HG02970 (cell line): ENCODE data around the gene EIF6.

Source experiments
- ATAC-seq: cut with Tn5 transposase; IDR thresholded peaks from one replicate; pipeline ENCODE4 v1.9.1; 2021; ENCODE audit warnings: mild to moderate bottlenecking, moderate library complexity, moderate number of reproducible peaks; ENCODE audit not compliant: unreplicated experiment, low FRiP score

The EIF6 gene

DNA sequence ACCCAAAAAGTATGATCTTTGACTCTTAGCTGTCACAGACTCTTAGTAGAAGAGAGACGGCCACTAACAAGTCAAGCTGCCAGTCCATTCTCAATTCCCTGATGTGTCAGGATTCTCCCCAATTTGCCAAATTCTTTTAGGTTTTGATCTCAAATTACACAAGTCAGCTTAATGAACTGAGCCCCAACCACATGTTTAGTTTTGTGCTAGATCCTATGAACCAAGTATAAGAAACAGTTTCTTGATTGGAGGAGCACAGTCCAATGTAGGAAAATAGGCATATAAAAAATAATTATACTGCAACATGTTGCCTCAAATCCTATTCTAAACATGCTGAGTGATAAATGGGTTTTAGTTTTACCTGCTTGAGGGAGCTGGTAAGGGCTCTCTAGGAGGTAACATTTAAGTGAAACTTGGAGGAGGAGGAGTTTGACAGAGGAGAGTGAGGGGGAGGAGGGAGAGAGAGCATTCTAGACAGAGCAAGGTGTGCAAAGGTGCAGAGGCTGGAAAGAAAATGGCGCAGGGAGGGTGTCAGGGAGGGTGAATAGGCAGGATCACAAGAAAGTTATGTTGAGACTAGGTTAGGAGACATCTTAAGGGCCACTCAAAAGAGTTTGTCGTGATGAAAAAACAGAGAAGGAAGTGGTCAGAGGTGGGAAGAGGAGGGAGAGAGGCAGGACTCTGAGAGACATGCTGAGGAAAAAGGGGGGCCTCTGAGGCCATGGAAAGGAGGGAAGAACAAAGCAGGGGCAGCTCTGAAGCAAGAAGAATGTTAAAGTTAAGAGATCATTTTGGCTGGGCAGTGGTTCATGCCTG is 30.5 kb upstream of the EIF6 start:
- no peak for ATAC-seq

DNA sequence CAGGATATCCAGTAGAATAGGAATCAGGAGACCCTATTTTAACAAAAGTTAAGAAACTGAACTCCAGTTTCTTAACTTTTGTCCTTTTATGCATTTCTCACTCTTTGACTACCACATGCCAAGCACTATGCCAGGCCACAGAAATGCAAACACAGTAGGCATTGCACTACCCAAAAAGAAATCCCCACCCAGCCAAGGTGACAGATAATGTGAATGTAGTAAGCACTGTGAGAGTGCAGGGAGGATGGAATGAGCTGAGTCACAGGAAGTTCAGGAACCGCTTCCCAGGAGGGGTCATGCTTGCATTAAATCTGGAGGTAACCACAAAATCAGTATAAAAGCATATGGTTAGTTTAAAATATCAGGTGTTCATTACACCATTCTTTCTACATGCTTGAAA is 27.7 kb upstream of the EIF6 start:
- no peak for ATAC-seq

DNA sequence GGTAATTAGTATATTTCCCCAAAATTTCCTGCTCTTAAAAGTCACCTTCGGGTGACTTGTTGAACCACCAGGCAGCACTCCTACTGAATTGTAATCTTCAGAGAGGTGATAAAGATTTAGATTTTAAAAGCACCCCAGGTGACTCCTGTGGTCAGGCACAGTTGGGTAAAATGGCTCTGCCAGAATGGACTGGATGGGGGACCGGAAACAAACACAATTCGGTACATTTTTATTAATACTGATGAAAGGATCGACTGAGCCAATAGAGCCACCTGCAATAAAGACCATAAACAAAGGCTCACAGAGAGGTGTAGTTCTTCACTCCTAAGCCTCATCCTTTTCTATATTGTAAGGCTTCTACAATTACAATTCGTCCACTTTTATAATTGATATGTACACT is 27.2 kb upstream of the EIF6 start:
- no peak for ATAC-seq

DNA sequence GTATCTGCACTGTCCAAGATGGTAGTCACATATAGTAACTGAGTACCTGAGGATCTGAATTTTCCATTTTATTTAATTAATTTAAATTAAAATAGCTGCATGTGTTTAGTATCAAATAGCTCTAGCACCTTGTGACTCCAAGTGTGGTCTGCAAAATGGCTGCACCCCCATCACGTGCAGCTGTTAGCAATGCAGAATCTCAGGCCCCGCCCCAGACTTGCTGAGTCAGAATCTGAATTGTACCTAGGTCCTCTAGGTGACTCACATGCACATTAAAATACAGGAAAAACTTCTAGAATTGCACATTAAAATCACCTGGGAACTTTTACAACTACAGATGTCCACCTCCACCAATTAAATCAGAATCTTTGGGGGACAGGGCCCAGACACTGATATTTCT is 26.8 kb upstream of the EIF6 start:
- ATAC-seq: no peak

DNA sequence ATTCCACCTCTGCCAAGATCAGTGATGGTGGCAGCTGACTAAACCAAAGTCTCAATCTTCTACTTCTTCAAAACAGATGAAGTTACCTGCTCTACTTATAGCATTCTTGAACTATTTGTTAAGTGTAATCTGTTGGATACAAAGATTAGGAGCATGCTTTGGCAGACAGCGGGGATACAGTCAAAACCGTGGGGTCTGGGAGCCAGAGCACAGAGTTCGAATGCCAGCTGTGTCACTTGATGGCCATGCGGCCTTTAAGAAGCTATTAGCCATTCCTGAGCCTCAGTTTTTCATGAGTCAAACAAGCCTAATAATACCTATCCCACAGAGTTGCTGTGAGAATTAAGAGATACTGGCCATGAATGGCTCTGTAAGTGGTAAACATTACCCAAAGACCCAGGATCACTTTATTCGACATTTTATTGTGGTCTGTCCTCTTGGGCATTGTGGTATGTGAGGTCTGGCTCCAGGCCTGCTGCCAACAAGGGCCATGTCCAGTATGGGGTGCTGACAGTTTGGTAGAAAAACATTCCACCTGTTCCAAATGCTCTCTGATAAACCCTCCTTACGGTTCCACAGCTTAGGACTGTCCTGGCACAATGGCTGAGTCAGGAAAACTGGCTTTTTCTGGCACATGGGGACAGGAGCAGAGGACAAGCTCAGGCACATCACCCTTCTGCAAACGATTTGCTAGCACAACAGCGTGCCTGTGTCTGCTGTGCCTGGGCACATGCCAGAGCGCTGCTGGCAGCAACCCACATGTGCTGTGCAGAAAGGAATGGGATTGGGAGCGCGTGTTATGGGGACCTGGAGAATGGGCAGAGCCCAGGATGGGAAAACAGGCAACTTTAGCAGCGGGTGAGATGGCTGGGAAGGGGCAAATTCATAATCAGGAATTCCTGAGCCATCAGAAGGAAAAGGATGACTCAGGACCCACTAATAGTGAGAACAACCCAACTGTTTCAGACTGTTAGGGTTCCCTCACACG is 23.4 kb upstream of the EIF6 start:
- ATAC-seq: no peak

DNA sequence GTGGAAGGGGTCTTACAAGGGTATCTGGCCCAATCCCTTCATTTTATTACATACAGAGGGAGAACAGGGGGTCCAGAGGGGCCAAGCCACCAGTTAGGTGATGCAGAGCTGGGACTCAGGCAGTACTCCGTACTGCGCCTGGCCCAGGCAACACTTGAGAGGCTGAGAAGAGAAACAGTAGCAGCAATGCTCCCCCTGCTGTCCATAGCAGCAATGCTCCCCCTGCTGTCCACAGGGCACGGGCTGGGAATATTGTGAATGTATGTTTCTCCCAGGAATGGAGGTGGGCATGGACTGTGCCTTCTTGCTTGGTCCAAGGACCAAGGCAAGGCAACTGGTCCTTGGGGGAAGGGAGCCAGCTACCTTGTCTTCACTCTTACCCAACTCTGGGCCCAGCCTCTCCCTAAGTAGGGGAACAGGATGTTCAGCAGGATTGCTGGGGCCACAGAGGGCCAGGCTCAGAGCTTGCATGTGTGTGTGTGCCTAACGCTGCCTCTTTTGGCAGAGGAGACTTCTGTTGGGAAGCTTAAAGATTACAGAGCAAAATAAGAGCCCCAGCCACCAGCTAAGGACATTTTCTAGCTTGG is 22.5 kb upstream of the EIF6 start:
- ATAC-seq: no peak

DNA sequence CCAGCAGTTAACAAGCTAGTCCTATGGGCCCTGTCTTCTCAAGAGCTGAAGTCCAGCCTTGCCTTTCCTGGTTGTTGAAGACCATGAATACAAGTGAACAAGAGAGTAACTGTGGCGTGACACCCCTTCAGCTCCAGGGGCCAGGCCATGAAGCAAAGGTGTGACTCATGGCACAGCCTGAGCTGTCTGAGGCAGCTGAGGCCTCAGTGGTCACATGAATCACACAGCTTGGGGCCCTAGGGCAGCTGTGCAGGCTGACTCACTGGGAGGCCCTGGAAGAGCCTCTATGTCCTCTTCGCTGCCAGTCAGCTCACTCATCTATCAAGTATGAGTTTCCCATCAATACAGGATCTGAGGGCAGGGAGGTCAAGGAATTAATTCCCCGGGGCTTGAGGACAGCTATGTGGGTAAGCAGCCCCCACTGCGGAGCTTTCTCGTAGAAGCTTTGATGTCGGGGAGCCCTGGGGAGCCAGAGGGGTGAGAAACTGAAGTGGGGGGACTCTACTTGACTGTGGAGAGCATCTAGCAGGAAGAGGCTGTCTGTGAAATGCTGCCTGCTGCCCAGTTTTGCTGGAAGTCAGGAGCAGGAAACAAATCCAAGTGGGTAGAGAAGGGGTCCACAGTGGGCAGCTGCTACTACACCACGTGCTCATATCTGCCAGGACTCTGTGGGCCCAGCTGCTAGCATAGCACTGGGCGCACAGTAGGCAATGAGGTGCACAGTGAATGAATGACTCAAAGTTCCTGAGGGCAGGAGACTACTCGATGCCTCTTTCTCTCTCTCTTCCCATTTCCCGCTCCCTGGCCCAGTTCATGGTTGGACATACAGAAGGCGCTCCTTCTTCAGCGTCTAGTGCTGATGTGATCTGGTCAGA is 21.3 kb upstream of the EIF6 start:
- no peak for ATAC-seq

DNA sequence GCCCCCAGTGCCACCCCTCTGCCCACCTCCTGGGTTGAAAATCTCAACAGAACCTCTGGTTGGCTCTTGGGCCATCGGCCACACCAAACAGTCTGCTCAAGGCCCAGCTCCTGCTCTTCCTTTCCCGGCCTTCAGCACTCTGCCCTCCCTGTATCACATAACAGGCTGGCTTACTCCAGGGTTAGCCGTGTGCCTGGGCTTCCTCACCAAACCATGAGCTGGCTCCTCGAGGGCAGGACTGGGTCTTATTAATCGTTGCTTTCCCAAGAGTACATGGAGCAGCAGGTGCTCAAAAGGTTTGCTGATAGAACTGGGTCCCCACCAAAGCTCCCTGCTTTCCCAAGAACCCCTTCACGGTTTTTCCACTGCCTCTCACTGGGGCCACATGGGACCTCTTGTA is 20.4 kb upstream of the EIF6 start:
- ATAC-seq: no peak

DNA sequence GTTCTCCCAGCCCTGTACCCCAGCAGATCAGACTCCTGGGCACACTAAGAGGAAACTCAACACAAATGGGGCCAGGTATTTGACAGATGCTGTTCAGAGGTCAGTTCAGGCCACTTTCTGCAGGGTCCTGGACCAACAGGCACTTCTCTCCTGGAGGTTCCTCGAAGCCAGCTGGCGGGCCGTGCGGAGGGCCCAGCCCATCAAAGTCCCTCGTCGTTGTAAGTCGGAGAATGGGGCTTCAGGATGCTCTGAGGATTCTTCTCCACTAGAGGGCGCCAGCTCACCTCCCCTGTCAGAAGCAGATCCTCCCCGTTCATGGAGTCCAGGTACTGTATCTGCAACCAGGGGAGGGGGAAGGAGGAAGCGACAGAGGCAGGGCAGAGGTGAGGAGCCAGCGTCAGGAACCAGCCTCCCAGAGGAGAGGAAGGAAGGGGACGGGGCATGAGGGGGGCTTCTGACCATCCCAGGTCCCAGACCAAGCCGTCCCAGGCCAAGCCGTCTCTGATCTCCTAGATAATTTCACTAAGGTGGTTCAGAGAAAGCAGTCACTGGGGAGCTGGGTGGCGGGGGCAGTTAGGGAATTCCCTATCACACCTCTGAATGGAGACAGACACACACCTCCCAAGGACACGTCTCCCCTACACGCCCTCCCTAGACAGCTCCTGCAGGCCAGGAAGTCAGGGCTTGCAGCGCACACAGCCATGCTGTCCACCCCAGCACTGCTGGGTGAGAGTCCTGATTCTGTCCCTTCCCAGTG is 19.3 kb upstream of the EIF6 start:
- no peak for ATAC-seq

DNA sequence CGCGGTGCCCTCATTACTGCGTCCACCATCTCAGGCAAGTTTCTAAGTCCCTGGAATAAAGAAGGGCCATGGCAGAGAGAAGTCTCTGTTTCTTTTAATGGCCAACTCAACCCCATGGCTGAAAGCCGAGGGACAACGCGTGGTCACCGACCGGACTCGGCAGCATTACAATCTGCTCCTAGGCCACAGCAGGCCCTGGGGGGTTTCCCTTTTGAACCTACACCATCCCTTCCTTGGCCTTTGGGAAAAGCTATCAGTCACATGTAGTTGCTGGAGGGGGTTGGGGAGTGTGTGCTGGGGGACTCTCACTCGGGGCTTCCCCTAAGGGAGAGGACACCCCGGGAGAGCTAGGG is 18.8 kb upstream of the EIF6 start:
- no peak for ATAC-seq

DNA sequence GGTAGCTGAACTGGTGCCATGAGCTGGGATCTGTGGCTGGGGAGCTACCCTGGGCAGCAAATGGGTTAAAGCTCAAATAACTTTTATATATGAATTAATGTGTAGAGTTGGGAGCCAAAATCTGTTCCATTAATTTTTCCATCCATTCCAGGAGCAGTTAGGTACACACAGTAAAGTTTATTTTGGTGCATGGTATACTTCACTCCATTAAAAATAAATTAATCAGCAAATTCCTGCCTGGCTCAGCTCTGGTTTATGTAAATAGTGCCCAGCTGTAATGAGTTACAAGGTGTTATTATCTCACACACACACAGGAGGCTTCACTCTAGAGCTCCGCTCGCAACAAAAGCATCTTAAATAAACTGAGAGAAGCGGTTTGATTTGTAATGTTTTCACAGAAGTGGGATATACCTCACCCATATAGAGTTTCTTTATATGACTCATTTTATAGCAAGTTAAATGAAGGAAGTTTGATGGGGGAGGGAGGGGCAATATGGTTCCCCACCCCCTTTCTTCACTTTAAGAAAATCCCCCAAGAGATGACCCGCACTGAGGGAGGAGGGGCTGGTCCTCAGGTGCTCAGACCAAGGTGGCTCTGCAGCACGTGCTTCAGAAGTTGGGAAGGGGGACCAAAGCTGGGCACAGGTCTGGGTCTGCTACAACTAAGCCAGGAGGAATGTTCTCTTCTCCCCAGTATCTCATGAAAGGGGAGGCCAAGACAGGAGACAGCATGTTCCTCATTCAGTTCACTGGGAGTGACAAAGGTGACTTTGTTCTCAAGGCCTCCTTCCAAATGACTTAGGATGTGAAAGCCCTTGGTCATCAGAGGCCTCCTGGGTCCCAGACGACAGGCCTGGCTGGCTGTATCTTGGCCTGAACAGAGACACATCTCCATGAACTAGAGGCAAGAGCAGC is 18.1 kb upstream of the EIF6 start:
- ATAC-seq: no peak

DNA sequence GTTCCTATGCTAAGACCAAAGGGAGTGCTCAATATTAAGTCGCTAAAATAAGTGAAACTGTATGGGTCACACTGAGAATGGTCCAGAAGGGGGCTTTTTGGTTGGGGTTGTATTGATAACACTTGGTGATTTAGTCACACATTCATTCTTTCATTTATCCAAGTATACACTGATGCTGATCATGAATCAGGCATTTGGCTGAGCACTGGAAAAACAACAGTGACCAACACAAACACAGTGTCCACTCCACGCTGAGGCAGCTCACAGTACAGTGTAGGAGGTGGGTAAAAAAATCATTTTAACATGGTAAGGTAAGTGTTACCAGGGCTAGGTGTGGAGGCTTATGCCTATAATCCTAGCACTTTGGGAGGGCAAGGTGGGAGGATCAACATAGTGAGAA is 16.9 kb upstream of the EIF6 start:
- ATAC-seq: no peak

DNA sequence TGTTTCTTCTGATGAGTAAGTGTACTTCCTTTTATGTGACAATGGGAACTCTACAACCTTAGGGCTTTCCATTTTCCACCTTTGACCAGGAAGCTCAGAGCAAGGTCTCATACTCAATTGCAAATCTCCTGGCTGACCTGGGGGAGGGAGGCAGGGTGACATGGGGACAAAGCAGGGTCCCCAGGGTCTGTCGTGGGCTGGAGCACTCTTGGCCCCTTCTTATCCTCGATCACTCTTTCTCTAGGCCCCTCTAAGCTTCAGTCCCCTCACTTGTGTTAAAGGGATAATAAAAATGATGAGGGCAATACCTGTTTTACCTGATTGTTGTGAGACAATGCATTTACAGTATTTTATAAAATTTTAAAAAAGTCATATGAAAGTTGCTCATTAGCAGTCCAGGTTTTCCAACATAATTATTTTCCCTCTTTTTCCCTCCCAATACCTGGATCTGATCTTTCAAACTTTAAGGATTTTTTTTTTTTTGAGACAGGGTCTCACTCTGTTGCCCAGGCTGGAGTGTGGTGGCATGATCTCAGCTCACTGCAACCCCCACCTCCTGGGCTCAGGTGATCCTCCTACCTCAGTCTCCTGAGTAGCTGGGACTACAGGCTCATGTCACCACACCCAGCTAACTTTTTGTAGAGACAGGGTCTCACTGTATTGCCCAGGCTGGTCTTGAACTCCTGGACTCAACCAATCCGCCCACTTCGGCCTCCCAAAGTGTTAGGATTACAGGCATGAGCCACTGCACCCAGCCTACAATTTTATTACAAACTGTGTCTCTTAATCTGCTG is 16.1 kb upstream of the EIF6 start:
- no peak for ATAC-seq

DNA sequence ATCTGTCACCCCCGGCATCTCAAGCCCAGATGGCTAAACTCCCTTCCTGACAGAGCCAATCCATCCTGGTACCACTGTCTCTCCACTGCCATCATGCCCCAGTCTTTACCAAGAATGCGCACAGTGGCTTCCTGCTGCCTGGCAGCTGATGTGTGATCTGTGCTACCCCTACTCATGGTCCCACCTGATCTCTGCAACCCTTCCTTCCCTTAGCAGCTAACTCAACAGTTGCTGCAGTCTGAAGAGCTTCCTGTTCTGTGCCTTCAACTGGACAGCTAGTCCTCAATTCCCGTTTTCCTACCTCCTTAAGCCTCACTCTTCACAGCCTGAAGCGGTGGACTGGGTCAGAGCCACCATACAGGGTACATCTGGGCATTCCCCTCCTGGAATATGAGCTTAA is 15.2 kb upstream of the EIF6 start:
- no peak for ATAC-seq

DNA sequence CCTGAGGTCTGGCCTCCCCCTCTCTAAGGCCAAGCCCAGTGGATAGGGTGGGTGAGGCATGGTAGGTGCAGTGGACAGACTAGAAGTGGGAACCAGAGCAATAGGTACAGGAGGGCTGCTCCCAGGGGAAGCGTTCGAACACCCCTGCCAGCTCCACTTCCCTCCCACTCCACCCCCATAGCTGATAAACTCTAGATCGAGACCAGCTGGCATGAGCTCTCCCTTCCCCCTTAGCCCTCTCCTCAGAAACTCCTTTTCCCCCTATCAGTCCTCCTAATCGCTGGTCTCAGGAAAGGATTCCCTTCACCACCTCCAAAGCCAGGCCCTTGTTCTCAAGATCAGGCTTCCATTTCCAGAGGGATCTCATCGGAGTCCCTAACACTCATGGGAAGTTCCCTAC is 13.7 kb upstream of the EIF6 start:
- no peak for ATAC-seq

DNA sequence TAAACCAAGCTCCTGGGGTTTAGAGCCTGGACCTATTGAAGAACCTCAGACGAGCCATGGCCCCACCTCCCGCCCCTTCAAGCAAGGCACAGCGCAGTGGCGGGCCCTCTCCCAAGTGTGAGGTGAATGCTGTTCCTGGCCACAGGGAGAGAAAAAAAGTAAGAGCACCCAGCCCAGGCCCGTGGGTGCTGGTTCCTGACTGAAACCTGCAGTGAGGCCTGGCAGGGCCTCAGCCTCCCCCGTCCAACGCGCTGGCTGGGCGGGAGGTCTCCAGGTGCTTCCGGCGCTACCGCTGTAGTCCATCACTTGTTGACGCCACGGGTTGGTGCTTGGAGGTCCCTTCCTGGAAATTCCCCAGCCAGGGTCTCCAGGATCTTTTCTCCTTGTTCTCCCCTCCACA is 13.2 kb upstream of the EIF6 start:
- no peak for ATAC-seq

DNA sequence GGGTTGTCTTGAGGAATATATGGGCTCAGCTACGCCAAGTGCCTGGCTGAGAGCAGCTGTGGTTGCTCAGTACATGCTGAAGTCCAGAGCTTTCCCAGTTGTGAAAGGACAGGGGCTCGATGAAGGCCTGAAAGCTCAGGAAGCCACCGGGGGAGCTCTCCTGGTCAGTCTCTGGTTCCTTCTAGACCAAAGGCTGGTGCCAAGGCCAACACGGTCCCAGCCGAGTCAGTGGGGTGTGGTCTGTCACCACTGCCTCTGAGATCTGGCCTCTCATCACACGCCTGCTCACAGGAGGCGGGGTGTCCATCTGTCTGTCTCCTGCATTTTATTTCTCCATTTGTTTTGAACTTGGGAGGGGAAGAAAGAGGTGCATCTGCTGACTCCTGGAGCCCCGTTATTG is 12.6 kb upstream of the EIF6 start:
- ATAC-seq: no peak

DNA sequence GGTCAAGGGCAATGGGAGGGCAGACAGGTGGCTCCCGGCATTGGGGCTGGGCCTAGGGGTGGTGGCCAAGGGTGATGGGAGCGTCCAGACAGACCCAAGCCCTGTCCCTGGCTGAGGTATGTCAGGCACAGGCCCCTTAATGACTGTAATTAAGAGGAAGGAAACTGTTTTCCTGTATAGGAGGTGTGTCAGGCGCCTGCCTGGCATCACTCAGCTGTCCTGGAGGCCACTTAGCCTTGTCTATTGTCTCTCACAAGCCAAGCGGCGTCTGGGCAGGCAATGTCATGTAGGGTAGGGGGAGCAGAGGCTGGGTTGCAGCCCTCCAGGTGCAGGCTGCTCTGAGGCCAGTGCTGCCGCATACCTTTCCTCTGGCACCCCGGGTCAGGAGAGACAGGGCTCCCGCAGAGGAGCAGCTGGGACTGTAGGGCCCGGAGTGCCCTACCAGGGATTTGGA is 11.6 kb upstream of the EIF6 start:
- ATAC-seq: no peak
